Measurements from ENCODE around the gene MRNIP. TPM values are rescaled to one million over a fixed set of nuclear protein-coding genes. Genes with fewer than 3 reads are reported as not detected.
A peak's percentile ranks its signal among the peaks of the same experiment; 100 is the strongest.

The MRNIP gene, protein sequence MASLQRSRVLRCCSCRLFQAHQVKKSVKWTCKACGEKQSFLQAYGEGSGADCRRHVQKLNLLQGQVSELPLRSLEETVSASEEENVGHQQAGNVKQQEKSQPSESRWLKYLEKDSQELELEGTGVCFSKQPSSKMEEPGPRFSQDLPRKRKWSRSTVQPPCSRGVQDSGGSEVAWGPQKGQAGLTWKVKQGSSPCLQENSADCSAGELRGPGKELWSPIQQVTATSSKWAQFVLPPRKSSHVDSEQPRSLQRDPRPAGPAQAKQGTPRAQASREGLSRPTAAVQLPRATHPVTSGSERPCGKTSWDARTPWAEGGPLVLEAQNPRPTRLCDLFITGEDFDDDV
- 10 to 100 TPM; 29.6 to 36.5 (median 30.9) TPM for polyA plus RNA-seq (ENCODE audit: insufficient read length in 4 of 4)

DNA sequence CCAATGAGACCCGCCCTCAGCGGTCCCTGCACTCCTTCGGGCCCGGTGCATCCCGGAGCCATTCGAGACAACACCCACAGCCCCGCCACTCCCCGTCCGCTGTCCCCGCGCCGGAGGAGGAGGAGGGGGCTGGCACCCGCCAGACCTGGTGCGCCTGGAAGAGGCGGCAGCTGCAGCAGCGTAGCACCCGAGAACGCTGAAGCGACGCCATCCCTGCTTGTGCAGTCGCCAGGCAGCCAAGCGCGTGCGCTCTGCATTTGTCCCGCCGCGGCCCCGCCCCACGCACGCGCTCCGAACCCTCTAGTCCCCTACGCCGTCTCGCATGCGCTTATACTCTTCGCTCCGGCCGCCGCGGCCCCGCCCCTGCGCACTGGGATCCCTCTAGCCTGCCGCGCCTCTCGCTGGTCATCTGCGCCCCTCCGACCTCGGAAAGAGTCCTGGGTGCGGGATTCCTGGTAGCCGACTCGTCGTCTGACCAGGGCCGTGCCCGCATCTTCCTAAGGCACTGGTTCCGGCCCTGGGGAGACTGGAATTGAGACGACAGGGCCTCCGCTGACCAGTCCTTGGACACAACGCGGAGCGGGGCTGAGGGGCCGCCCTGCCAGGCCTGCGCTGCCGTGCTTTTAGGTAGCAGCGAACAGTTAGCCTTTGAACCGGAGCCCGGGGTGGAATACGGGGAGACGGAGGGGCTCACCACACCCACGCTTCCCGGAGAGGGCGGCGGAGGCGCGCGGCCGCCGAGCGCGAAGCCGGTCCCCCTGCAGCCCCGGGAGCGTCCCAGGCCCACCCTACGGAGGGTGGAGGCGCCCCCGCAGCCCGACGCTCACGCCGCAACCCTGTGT is at the start of gene MRNIP:
MRNIP (minus strand) TSS at position 232 of the 842 bp plus-strand sequence; CDS start at position 211, 21 bp downstream.
- DNase-seq (ENCODE audit: low read depth in 4 of 4, low spot score in 3 of 4): peak; percentile 85 to 92 (median 89)

DNA sequence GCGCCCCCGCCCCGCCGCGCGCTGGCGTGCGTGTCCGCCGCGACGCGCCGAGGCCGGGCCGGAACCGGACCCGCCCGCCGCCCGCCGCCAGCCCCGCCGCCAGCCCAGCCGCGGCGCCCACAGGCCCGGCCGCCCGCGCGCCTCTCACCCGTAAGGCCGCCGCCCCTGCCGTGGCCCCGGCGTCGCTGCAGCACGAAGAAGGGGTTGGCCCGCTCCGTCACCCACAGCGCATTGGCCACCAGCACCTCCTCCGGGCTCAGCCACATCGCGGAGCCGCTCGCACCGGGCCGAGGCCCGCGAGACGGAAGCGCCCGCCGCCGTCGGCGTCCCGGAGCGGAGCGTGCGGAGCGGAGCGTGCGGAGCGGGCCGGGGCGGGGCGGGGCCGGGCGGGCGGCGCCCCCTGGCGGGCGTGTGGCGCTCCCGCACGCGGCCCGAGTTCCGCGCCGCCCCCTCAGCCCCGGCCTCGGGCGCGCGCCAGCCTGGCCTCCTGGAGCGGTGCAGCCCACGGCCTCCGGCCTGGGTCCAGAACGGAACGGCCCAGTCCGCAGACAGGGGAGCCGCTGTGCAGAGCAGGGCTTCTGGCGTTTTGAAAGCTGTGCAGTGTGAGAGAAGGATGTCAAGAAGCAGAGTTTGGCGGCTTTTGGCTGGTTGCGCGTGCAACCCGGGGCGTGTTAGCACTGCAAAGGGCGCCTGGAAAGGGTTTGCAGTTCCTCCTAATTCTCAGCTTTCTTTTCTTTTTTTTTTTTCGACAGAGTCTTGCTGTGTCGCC is 49.1 kb upstream of the MRNIP start, which contains the start of gene TBC1D9B:
TBC1D9B (minus strand) TSS at position 342 of the 769 bp plus-strand sequence; CDS start at position 266, 76 bp downstream.
- DNase-seq (ENCODE audit: low read depth in 4 of 4, low spot score in 3 of 4): peak; percentile 52 to 57 (median 53)

DNA sequence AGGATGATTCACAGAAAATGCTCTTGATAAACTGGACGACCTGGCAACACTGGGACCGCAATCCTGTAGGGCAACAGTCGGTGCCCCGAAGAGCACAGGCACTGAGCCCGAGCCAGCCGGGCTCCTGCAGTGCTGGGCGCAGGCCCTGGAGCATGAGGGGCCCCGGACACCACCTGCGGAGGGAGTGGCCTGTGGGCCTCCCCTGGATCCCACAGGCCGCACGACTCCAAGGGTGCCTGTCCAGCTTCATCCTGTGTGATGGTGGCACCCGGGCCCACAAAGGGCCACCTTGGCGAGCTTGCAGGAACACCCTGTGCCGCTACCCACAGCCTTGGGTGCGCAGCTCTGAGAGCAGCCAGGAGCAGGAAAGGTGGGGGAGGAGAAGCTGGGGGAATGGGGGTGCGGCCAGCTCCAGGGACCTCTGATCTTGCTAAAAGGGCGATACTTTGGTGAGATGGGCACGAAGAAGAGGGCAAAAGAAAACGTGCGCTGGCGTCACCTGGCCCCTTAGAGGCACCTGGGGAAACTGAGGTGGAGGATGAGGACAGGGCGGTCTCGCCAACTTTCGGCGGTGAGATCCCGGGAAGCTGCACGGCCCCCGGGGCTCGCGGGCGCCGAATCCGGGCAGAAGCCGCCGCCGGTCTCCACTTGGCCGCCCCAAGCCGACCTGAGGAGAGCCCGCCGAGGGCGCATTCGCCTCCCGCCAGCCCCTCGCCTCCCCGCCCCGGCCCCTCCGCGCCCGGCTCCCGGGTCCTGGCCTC is 48.4 kb upstream of the MRNIP start:
- DNase-seq (ENCODE audit: low read depth in 4 of 4, low spot score in 3 of 4): peak in 1 of 4 donors; percentile 5

DNA sequence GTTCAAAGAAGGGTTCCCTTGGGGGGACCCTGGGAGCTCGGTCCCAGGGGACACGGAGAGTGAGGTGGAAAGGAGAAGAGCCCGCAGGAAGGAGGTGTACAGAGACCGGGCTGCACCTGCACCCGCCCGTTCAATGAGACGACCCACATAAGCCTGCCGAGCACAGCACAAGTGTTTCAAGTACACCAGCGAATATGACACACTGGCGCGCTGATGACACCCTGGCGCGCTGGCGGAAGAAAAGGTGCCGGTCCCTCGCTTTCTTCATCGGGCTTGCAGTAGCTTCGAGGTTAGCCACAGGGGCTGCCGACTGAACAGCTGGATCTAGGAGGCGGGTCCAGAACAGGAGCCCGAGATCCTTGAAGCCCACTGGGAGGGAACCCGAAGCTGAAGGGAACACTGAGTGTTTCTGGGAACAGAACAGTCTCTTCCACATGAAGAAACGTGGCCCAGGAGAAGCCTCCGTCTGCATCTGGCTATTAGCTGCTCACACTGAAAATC is 47.7 kb upstream of the MRNIP start:
- no peak for DNase-seq (ENCODE audit: low read depth in 4 of 4, low spot score in 3 of 4)

DNA sequence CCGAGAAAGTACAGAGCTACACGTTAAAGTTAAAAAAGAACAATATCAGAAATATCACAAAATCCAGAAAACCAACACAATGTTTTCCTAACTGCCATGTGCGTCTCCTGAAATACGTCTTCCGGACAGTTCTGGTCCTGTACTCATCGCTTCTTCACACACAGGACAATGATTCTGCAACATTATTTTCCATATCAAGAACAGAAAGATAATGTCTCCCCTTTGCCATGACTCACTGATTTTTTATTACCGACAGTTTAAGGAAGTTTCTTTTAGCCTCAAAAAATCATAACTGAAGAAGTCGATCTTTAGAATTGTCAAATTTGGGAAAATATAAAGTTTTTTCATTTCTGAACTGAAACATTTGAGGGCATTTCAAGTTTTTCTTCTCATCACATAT is 46.5 kb upstream of the MRNIP start:
- no peak for DNase-seq (ENCODE audit: low read depth in 4 of 4, low spot score in 3 of 4)

DNA sequence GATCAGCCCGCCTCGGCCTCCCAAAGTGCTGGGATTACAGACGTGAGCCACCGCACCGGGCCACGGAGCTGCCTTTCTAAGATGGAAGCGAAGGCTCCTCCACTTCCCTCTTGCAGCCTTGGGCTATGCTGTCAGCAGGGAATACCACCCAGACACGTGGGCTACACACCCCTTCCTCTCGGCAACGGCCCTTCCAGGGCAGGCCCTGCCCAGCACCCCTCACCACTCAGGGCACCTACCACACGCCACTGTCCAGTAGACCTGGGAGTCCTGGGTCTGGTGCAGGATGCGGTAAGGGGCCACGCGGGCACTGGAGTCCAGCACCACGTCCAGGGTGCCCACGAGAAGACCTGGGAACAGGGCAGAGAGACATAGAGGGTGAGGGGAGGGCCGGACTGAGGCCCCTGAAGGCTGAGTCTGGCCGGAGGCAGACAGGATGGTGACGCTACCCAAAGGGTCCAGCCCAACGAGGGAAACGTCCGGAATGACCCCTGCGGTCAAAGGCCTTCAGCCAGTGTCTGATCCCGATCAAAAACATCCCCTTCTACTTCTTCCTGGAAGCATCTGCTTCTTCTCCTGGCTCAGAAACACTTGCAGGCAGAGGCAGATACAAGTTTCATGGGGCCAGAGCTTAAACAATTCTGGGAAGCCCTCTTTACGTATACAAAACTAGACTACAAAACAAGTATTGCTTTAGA is 46.0 kb upstream of the MRNIP start:
- DNase-seq (ENCODE audit: low read depth in 4 of 4, low spot score in 3 of 4): no peak

DNA sequence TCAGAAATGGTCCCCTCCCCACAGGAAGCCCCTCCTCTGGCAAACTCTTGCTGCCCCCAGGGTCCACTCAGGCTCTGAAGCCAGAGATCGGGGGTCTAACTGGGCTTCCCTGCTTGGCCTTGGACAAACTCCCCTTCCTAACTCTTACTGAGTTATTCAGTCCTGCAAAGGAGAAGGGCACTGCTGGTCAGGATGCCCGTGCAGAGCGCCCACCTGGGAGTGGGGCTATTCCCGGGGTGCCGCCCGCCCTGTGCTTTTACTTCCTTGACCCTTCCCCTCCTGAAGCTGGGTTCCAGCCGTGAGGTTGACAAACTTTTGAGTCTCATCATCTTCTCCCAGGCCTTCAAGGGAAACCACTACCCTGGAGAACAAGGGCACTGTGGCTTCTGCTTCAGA is 44.1 kb upstream of the MRNIP start:
- DNase-seq (ENCODE audit: low read depth in 4 of 4, low spot score in 3 of 4): no peak

DNA sequence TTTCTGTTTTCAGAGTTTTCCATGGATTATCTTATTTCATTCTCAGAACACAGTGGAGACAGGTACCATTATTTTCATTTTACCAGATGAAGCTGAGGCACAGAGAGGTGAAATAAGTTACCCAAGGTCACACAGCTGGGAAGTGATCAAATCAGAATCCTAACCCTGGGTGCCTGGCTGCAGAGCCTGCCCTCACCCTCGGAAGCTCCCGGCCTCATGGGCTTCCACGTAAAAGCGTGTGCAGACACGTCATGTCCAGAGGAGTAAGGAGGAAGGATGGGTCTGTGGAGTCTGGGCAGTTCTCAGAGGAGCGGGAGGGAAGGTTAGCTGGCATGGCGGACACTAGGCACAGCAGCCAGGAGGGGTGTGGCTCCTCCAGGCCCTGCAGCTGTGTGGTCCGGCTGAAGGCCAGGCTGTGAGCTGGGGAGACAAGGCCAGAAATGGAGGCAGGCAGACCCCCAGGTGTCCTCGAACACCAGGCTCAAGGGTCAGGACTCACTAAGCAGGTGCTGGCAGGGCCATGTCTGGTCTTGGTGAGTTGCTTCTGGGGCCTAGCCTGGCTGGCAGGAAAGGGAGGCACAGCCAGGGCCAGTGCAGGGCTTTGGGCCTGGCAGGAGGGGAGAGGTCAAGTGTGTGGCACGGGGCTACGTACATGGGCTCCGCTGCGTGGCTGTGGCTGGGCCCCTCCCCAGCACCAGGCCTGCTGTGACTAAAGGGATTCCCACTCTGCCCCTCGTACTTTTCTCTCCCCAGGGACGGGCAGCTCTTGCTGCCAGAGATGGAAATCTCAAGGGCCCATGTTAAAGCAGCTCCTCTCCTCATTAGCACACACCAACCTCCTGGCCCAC is 43.5 kb upstream of the MRNIP start:
- no peak for DNase-seq (ENCODE audit: low read depth in 4 of 4, low spot score in 3 of 4)

DNA sequence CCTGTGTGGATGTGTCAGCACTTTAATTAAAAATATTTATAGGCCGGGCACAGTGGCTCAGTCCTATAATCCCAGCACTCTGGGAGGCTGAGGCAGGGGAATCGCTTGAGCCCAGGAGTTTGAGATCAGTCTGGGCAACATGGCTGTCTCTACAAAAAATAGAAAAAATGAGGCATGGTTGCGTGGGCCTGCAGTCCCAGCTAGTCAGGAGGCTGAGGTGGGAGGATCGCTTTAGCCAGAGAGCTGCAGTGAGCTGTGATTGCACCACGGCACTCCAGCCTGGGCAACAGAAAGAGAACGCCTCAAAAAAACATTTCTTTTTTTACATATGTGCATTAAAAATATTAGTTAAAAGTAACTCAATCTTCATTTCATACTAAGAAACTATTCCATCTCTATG is 42.8 kb upstream of the MRNIP start:
- no peak for DNase-seq (ENCODE audit: low read depth in 4 of 4, low spot score in 3 of 4)

DNA sequence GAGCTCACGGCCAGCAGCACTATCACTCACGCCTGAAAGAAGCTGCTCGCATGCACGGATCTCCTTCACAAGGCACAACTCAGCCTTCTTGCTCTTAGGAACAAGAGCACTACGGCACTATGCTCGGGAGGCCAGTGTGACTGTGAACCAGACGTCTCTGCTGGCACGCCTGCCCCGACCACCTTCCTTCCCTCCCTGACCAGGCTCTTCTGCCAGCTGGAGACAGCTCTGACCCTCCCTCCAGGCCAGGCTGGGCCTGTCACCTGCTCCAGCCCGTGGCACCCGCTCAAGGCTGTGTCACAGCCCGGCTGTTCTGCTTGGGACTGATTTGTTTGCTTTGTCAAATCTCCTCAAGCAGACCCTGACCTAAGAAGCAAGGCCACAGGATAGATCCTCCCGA is 42.1 kb upstream of the MRNIP start:
- DNase-seq (ENCODE audit: low read depth in 4 of 4, low spot score in 3 of 4): no peak

DNA sequence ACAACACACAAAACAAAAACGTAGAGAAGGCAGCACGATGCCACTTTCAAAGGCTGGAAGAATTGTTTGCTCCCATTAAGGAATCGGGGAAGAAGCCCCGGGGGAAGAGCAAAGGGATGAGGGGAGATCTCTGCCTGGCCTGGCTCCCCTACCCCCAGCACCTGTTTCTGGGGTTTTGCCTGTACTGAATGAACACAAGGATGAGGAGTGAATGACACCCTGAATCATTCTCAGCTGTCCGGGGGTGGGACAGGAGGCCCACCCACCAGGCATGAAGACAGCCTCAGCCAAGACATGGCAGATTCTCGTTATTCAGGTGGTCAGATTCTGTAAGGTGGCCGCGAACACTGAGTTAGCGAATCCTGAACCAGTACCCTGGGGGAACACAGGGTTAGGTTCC is 41.6 kb upstream of the MRNIP start:
- DNase-seq (ENCODE audit: low read depth in 4 of 4, low spot score in 3 of 4): no peak

DNA sequence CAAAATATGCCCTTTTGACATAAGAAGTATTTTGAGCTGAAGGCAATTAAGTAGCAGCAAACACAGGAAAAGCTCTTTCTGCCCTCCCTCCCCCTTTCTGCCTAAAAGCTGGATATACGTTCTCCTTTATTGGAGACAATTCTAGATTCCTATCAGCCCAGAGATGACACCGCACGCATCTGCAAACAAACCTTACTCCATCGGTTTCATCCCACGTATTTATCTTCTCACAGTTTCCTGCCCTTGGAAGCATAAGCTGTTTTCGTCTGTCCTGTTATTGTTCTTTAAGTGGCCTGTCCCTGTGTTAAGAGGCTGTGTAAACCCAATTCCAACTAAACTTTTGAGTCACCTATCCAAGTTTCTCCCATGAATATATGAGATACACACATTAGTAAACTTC is 37.2 kb upstream of the MRNIP start:
- DNase-seq (ENCODE audit: low read depth in 4 of 4, low spot score in 3 of 4): no peak

DNA sequence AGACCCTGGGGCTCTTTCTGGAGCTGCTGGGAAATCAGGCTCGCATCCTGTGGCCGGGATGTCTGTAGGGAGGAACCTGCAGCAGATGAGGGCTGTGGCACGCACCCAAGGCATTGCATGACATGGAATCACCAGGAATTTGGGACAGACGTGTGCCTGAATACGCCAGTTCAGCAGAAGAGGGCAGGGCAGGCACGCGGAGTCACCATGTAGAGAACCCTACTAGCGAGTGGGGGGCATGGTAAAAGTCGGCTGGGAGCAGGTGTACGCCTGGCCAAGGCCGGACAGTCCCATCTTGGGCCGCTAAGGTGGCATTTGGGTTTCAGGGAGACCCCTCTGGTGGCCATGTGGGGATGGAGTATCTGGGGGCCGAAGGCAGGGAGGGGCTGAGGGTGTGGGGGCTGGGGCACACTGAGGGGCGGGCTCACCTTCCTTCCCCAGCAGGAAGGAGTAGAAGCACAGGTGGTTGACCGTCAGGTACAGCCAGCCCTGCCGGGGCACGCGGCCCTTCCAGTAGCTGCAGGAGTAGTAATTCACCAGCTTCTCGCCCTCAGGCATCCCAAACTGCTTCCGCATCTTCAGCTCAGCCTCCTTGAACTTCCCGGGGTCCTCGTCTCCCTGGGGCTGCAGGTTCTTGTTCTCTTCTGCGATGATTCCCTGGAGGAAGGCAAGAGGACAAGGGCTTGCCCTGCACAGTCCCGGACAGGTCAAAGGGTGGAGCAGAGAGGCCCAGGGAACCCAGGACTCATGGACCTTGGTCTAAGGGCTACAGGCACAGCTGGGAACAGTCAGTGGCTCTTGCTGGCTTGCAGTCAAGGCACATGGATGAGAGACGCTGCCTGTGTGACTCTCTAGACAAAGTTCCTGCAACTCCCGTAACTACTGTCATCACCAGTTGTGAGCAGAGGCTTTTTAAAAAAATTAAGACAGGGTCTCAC is 35.6 kb upstream of the MRNIP start:
- DNase-seq (ENCODE audit: low read depth in 4 of 4, low spot score in 3 of 4): no peak

DNA sequence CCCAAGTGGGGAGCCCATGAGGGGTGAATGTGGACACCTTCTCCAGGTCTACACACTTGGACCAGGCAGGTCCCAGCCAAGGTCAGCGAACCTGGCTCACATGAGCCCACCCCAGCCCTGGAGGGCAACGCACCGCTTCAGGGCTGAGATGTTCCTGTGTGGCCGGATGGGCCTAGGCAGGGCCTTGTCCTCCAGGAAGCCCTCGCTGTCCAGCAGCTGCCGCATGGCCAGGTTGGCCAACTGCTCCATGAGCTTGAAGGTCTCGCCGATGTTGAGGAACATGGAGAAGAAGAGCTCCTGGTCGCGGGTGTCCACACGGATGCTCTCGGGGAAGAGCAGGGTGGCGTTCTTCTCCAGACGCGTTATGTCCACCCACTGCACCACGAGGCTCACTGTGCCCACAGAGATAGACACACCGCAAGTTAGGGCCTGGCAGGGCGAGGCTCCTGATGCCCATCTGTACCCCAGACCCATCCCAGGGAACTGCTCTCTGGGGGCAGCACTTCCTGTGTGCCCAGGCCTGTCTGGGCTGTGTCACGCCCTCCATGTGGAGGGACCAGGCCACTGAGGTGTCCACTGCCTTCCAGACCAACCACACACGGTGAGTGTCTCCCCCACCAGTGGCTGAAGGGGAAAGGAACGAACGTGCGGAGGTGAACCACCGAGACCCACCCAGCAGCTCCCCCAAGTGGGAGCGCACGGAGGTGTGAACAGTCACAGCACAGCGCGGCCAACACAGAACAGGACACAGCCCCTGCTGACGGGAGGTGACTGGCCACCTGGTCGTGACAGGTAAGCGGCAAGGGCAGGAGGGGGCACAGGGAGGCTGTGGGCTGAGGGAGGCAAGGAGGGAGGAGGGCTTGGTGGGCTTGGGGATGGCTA is 34.7 kb upstream of the MRNIP start:
- no peak for DNase-seq (ENCODE audit: low read depth in 4 of 4, low spot score in 3 of 4)

DNA sequence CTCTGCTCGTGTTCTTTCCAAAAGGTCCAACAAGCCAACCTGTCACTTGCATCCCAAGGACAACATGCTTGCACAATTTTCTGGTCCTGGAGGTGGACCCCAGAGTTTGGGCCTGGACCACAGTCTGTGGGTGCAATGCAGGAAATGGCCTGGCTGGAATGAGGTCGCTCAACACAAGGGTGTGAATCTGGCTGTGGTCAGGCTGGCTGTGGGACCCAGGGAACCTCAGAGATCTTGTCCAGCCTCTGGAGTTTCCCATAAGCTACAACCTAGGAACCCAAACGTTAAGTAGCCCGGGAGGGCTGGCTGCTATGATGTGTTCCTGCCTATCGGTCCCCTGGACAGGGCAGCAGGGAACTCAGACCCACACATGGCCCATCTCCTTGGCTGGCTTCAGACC is 33.6 kb upstream of the MRNIP start:
- no peak for DNase-seq (ENCODE audit: low read depth in 4 of 4, low spot score in 3 of 4)
